Measurements from ENCODE around the gene PGM5.

PGM5 gene

DNA sequence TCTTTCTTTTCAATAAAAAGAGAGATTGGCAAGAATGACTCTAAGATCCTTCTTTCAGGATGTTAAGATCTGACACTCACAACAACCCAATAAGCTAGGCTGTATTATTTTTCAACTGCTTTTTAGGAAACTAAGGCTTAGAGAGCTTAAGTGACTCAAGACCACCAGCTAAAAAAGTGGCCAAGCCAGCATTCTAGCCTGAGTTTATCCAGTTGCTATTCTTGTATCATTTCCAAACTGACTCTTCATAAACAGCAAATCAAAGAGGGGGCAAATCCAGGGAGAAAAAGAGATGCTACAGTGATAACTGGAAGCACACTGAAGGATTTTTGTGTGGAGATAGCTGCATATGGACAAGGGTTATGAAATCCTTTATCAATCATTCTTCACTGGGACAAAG lies 137.1 kb downstream of the PGM5 start:
- DNase-seq (ENCODE audit: low read depth in 4 of 4, low spot score in 1 of 4) = no peak

DNA sequence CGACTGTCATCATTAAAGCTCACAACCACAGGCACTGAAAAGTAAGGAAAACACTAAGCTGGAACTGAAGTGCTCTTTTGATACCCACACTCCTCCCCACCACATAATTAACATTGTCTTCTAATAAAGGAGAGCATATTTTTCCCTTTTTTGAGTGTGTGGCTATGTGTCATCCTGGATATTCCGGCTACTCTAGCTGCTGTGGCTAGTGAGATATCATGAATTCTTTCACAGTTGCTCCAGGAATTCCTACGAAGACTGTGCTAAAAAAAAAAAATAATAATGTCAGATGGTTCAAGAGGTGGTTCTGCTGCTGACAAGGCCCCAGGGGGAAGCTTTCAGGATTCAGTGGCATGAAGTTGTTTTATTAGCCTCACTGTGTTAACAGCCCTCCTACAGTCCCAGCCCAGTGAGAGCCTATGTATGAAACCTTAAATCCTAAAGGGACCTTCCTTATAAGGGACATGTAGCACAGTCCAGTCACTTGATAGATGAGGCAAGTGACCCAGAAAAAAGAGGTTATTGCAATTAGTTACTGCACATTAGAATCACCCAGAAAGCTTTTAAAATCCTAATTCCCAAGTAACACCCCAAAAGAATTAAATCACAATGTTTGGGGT lies 137.7 kb downstream of the PGM5 start:
- DNase-seq (ENCODE audit: low read depth in 4 of 4, low spot score in 1 of 4) = no peak

DNA sequence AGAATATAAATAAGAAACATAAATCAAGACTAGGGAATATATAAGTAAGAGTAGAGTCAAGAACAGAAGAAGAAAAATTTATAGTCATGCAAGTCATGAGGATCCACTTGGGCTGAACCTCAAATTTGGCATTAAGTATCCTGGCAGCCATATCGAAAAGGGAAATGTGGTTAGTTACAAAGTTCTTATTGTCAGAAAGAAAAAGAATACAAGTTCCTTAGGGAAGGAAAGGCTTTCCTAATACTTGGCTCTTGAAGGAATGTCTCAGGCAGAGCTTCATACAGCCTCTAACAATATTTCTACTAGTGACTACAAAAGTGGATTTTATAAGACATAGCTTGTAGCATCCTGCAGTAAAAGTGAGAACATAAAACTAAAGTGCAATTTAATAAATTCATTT lies 138.8 kb downstream of the PGM5 start:
- DNase-seq (ENCODE audit: low read depth in 4 of 4, low spot score in 1 of 4) = no peak

DNA sequence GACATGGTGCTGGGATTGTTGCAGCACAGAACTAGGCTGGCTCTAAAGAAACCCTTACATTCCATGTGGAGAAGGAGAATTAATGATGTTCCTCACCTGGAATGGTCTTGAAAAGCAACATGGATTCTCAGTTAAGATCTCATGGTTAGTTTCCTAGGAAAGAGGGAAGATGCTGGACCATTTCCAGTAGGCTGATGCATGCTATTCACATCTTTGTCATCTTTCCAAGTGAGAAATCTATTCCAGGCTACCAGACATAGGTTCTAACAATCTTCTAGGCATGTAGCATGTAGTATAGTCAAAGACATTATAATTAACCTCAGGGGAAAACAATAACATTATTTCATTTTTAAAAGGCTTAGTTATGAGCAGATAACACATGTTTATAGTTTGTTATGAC lies 139.9 kb downstream of the PGM5 start:
- DNase-seq (ENCODE audit: low read depth in 4 of 4, low spot score in 1 of 4) = no peak

DNA sequence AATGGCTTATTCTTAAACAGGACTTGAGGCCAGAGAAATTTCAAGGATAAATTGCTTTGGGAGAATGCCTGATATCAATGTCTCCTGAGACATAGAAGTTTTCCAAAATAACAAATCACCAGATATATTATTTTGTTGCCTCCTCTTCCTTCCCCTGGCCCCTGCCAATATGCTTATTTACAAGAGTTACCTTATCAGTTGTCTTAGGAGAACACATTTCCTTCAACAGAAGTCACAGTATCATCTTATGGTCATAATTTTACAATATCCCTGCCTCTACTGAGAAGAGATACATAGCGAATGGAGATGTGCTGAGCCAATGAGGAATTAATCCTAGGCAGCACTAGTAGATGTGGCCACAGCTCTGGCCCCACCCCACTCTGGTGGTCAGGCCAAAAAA lies 141.2 kb downstream of the PGM5 start:
- no peak for DNase-seq (ENCODE audit: low read depth in 4 of 4, low spot score in 1 of 4)

DNA sequence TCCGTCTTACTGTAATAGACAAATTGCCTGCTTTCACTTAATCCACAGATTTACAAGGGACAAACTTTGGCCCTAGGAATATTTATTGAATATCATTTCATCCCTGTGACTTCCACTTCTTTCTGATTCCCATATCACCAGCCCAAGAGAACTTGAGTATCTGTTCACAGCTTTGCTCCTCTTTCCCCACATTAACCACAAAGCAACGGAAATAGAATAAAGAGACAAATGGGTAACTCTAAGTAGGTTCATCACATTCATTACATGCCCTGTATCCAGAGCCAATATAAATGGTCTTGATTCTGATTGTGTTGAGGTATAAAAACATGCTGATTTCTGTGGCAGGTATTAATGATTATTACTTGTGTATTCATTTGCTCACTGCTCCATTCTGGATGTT lies 142.4 kb downstream of the PGM5 start:
- DNase-seq (ENCODE audit: low read depth in 4 of 4, low spot score in 1 of 4) = no peak

DNA sequence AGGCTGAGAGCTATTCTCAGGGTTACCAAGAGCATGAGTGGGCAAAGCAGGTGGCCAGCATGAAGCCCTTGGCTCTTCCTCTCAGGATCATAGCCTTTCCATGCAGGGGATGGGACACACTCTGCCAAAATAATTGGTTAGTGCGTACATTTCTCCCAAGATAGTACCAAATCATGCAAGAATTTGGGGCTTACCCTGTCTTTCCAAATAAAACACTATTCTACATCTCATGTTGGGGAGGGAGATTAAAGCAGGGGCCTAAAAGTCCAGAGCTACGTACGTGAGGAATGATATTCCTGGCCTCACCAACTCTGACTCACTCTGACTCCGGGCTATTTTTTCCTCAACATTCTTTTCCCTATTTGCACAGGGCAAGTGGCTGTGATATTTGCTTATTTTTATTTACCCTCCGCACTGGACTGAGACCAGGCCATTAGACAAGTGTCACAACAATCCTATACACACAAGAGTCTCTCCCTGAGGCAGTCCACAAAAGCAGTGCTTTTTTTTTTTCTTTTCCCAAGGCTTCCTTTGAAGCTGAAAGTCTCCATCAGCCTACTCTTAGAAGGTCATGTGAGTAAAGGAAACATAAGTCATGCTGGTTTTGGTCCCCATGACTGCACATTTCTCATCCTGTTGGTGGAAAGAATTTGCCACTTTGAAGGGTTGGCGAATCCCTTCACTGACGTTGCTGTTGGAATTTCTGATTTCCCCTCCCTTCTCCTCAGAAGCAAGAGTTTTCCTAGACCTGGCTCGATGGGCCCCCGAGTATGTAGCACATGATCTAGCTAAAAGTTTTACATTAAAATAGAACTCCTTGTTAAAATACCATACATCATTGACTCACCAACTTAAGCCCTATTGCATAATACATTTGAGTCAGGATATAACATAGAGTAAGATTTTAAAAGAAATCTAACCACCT lies 144.3 kb downstream of the PGM5 start:
- no peak for DNase-seq (ENCODE audit: low read depth in 4 of 4, low spot score in 1 of 4)

DNA sequence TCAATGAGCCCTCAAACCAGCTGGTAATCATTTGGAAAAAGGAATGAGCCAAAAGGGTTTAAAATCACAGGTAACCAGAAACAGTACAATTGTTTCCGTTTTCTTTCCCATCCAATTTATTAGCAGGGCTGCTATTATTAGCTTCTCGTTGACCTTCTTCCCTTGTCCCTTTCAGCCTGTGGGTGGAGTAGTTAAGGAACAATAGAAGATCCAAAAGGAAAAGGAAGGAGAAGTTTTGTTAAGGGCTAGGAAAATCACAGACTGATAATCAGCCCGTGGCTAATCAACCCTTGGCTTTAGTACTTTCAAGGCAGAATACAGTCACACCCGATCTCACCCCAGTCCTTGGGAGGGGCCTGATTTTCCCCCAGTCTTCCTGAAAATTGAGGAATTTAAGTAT lies 145.9 kb downstream of the PGM5 start:
- no peak for DNase-seq (ENCODE audit: low read depth in 4 of 4, low spot score in 1 of 4)

DNA sequence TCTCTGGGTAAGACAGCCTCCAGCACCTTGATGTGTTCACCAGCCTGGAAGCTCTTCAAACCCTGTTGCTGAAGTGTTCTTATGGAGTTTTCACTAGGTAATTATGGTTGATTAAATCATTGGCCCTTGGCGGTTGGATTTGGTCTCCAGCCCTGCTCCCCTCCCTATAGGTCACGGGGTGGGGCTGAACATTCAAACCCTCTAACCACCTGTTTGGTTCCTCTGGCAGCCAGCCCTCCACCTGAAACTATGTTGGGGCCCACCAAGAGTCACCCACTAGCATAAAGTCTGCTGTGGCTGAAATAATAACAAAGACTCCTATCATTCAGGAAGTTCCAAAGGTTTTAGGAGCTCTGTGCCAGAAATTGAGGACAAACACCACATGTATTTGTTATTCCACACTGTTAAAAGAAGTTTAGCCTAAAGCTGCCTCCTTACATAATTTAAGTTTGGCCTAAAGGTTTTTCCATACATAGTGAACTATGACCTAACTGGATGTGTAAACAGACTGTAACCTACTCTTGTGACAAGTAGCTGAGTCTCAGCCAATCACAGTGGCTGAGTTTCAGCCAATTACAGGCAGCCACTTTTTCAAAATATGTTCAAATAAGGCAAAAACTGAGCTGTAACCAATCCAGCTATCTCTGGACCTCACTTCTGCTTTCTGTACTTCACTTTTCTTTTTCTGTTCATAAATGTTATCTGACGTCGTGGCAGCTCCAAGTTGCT lies 149.4 kb downstream of the PGM5 start:
- no peak for DNase-seq (ENCODE audit: low read depth in 4 of 4, low spot score in 1 of 4)

DNA sequence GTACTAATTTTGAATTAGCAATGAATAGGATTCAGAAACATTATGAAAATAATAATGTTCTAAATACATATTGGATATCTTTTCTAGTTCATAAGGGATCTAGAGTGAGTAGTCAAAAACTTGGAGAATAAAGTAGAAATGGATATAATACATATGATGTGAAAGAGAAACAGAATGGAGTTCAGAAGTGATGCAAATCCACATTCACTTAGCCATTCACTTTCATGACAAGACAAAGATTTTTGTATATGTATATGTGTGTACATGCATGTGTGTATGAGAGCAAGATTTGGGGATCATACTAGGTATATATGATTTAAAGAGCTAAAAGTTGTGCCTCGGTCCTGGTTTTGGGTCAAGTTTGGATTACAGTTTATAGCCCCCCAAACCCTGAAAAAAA lies 150.1 kb downstream of the PGM5 start:
- DNase-seq (ENCODE audit: low read depth in 4 of 4, low spot score in 1 of 4) = no peak

DNA sequence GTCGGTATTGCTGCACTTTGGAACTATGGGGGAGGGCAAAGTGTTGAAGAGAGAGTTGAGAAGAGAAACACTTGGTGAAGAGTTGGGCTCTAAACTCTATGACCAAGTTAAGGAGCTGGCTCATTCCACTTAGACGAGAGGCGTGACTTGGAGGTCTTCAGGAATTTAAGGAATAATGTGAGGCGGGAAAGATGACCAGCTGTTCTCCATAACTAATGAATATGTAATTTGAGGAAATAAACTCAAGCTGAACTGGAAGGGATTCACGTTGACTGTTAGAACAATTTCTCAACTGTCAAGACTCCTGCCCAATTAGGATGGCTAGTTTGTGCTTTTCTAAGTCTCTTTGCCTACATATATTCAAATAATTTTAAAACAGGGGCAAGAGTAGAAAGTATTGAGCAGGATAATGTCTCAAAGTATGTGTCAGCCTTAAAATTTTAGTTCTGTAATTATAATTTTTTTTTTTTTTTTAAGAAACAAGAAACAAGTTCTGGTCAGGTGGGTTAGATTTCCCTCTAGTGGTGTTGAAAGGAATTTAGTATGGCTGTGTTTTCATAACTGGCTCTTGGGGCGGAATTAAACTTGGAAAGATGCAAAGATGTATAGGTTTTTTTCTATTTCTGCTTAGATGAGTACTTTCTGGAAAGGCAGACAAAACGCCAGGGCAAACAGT lies 150.9 kb downstream of the PGM5 start:
- no peak for DNase-seq (ENCODE audit: low read depth in 4 of 4, low spot score in 1 of 4)

DNA sequence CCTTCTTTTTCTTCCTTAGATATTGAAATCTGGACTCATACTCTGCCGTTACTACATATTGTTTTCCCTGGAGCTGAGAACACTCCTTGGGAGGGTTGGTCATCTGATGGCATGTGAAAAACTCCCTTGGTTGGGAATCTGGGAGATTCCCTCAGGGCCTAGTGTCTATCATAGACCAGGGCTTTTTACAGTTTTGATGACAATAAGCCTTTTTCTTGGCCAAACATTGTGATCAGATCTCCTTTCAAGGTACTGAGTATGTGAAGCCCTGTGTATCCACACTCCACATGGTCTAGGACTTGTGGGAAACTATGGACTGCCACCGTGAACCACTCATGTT lies 151.4 kb downstream of the PGM5 start:
- DNase-seq (ENCODE audit: low read depth in 4 of 4, low spot score in 1 of 4) = no peak

DNA sequence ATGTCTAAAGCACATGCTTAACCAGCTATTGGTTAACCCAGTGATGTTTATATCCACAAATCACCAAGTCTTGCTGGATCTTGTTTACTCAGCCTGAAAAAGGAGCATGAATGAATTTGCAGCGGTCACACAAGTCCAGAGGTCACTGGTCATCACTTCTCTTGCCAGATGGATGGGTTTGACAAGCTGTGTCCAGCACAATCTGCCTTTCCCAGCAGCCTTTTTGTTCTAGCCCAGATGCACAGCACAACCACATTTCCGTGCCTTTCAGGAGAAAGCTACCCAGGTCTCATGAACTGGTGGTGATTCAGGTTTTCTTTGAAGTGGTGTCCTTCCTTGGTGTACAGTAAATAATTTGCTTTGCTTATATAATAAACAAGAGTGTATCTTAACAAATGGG lies 152.1 kb downstream of the PGM5 start:
- DNase-seq (ENCODE audit: low read depth in 4 of 4, low spot score in 1 of 4) = no peak

DNA sequence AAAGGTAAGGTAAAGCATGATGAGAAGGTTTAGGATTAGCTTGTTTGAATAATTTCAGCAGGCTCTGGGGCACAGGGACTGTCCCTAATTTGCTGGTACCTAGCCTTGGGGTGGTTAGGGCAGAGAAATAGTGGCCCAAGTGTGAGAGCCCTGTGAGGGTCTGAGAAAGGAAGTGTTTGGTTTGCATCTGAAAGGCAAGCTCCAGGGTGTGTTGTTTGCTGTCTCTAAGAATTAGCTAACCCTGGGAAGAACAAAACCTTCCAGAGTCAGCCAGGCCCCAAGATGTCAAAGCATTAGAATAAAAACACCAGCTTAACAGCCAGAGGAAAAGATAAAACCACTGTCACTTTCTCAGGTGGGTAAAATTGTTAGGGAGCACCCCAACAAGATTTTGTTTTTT lies 153.3 kb downstream of the PGM5 start:
- no peak for DNase-seq (ENCODE audit: low read depth in 4 of 4, low spot score in 1 of 4)

DNA sequence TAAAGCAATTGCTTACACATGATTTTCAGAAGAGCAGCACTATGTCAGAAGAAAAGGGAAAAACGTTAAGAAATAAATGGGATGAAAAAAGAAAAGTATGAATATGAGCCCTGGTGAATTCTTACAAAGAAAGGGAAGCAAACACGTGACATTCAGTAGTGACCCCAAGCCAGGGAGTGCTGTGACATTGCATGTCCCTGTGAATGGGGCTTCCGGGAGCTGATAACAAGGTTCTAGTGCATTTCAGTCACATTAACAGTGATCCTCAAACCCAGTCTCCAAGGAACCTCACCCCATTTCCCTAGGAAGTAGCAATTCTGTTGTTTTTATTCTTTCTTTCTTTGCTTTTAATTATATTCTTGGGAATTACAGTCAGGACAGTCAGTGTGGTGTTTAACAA lies 157.0 kb downstream of the PGM5 start:
- no peak for DNase-seq (ENCODE audit: low read depth in 4 of 4, low spot score in 1 of 4)

DNA sequence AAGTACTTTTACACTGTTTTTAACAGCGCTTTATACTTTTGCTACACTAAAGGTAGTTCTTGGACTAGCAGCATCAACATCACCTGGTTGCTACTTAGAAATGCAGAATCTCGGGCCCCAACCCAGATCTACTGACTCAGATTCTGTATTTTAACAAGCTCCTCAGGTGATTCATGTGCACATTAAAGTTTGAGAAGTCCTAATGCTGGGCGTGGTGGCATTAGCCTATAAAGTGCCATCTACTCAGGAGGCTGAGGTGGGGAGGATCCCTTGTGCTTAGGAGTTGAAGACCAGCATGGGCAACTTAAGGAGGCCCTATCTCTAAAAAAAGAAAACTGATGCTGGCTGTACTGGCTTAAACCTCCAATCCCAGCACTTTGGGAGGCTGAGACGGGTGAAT lies 157.6 kb downstream of the PGM5 start:
- no peak for DNase-seq (ENCODE audit: low read depth in 4 of 4, low spot score in 1 of 4)

DNA sequence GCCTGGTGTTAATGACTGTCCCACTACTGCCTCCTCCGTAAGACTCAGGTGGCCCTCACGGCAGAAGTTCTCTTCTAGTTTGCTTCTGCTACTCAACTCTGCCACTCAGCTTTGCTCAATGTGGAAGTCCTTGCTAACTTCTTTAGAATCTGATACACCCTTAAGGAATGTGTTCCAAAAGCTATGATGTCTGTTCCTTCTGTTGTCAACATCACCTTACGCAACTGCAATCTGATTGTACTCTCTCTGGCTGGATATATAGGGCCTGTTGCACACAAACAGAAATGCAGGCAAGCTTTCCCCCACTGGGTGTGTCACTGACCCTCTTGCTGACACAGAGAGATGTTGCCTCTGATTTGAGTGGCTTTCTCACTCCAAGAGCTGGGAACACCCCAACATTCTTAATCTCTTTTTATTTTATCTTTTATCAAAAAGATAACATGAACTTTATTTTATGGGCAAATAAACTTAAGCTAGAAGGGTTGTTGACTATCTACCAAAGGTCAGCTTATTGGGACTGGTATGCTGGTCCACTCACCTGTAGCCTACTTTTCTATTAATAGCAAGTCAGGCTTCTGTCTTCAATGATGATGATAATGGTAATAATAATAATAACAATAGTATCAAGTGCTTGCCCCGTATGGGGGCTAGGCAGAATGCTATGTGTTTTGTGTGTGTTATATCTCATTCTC lies 159.1 kb downstream of the PGM5 start:
- no peak for DNase-seq (ENCODE audit: low read depth in 4 of 4, low spot score in 1 of 4)

DNA sequence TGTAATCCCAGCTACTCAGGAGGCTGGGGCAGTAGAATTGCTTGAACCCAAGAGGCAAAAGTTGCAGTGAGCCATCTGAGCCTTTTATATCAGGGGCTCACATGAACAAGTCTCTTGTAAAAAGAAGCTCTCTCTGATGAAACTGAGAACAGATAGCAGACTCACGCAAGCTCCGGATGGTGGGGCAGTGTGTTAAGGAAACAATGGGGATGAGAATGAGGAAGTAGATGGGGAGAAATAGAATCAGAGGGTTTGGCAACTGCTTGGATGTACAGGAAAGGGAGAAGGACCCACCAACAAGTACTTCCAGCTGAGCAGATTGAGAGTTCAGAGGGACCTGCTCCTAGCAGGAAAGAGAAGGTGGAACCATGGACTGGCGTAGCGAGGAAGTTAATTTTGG lies 165.7 kb downstream of the PGM5 start:
- DNase-seq (ENCODE audit: low read depth in 4 of 4, low spot score in 1 of 4) = no peak

DNA sequence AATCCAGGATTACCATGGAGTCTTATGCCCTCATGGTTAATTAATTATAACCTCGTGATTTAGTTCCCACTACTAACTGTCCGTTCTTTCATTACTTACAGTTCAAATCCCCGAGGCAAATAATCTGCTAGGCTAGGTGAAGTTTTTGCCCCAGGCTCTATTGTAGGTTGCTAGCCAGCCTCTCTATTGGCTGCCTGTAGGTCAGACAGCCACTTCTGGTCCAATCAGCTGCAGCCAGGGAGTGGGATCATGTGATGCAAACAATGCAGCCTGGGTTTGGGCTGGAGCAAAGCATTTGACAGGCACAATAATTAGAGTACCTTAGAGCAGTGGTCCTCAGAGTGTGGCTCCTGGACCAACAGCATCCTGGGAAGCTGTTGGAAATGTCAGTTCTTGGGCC lies 166.5 kb downstream of the PGM5 start:
- DNase-seq (ENCODE audit: low read depth in 4 of 4, low spot score in 1 of 4) = no peak

DNA sequence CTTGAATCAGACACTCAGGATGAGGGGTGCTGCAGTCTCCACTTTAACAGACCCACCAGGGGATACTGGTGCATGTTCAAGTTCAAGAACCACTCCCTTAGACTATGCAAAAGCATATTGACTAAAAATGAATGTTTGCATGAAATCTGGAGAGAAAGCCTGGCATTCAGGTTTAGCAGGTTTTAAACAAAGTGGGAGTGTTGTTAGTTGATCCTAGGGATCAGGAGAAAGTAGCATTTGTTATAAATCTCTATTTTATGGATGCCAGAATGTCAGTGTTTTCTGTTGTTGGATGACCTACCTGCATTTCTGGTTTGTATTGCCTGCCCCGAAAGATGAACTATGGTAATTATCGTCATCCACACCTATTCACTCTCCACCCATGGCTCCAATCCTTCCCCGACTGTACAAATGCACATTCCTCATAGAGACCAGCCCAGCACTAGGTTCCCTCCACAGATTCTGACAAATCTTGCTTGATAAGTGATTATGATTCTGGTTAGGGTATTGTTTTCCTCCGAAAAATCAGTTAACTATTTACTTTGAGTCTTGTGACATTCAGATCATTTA lies 167.0 kb downstream of the PGM5 start:
- DNase-seq (ENCODE audit: low read depth in 4 of 4, low spot score in 1 of 4) = no peak

DNA sequence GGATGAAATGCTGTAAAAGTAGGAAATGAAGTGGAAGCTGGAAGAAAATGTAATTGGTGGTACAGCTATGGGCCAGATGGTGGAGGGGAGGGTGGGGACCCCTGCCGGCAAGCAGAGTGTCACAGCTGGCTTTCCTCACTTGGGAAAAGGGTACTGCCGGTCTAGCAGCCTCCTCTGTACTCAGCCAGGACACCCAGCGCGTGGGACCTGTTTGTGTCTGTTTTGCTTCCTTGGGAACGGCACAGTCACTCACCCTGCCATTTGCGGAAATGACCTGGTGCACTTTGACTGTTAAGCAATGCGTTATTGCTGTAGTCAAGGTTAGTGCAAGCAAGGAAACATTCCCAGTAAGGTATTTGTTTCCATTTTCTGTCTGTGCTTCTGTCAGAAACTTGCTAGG lies 174.2 kb downstream of the PGM5 start:
- no peak for DNase-seq (ENCODE audit: low read depth in 4 of 4, low spot score in 1 of 4)

Measured in stimulated activated CD4-positive, alpha-beta T cell treated with anti-CD3 and anti-CD28 coated beads, Interleukin-1b, Interleukin-23, amount 100 ng/mL, for 24 hours (primary cell).